Karpas-422 (cell line): ENCODE data around the gene CLCA2. TPM values are rescaled to one million over a fixed set of nuclear protein-coding genes. Genes with fewer than 3 reads are reported as not detected.

Source experiments
- DNase-seq: peaks from one replicate; pipeline ENCODE4 v3.0.0-alpha.2; 2015
- H2AFZ ChIP-seq: fragments of 200-600 bp; sonication (generic); 2 replicates; pipeline ENCODE4 v1.6.1; 2014; ENCODE audit warnings: antibody characterized with exemption, low read length, mixed read lengths
- H3K27ac ChIP-seq: fragments of 200-600 bp; sonication (generic); 2 replicates; pipeline ENCODE4 v1.5.1; 2014; ENCODE audit warnings: mild to moderate bottlenecking, low read length, moderate library complexity
- H3K27me3 ChIP-seq: fragments of 200-600 bp; sonication (generic); 2 replicates; pipeline ENCODE4 v1.6.1; 2014; ENCODE audit warnings: low read length, mixed read lengths
- H3K36me3 ChIP-seq: fragments of 200-600 bp; sonication (generic); 2 replicates; pipeline ENCODE4 v1.6.1; 2014; ENCODE audit warnings: low read length, mixed read lengths; ENCODE audit not compliant: insufficient read depth
- H3K4me1 ChIP-seq: fragments of 200-600 bp; sonication (generic); 2 replicates; pipeline ENCODE4 v1.6.1; 2014; ENCODE audit warnings: mild to moderate bottlenecking, low read length, mixed read lengths
- H3K4me2 ChIP-seq: fragments of 200-600 bp; sonication (generic); 2 replicates; pipeline ENCODE4 v1.6.1; 2014; ENCODE audit warnings: low read length, low read depth, mild to moderate bottlenecking; ENCODE audit not compliant: poor library complexity, severe bottlenecking
- H3K4me3 ChIP-seq: fragments of 200-600 bp; sonication (generic); 2 replicates; pipeline ENCODE4 v1.5.1; 2014; ENCODE audit warnings: mild to moderate bottlenecking, antibody characterized with exemption, low read length, mixed read lengths
- H3K79me2 ChIP-seq: fragments of 200-600 bp; sonication (generic); 2 replicates; pipeline ENCODE4 v1.6.1; 2014; ENCODE audit warnings: mild to moderate bottlenecking, low read length, mixed read lengths
- H3K9ac ChIP-seq: fragments of 200-600 bp; sonication (generic); 2 replicates; pipeline ENCODE4 v1.6.0; 2014; ENCODE audit warnings: low read length
- H3K9me2 ChIP-seq: fragments of 200-600 bp; sonication (generic), shearing (Covaris generic); replicated peaks from 2 replicates; pipeline ENCODE4 v1.6.0; 2014; ENCODE audit warnings: mild to moderate bottlenecking, low read length, moderate library complexity; ENCODE audit not compliant: insufficient read depth
- H3K9me3 ChIP-seq: fragments of 300-700, 200-600 bp; sonication (generic); 2 replicates; pipeline ENCODE4 v1.6.1; 2014; ENCODE audit warnings: low read length, mixed read lengths
- H4K20me1 ChIP-seq: fragments of 200-600 bp; sonication (generic); 2 replicates; pipeline ENCODE4 v1.6.1; 2014; ENCODE audit warnings: mild to moderate bottlenecking, antibody characterized with exemption, low read length, low read depth; ENCODE audit not compliant: insufficient read depth
- total RNA-seq: library from RNA; depleted of rRNA; stranded (reverse); fragments of >200 nt; shearing (Covaris generic); gene quantifications from 2 replicates; pipeline ENCODE4 v1.2.3, GENCODE V29; 2014; ENCODE audit warnings: low replicate concordance

CLCA2 gene
- total RNA-seq, 1 experiment from 2014 or later = not detected

GRCh38 chr1:86416343-86416742, 7.6 kb upstream of the CLCA2 start:
- no peaks in the 10 kb centered on the region for H3K27me3 ChIP-seq
- no peaks in the 10 kb centered on the region for H3K9me2 ChIP-seq

GRCh38 chr1:86419277-86419903, 4.6 kb upstream of the CLCA2 start:
- H3K36me3 ChIP-seq = no peaks in the 10 kb centered on the region
- no peak overlapping the region for H3K9ac ChIP-seq

More at GRCh38 chr1:86416343-86416742, 7.6 kb upstream of the CLCA2 start:
- H3K27ac ChIP-seq = no peak overlapping the region
- H3K79me2 ChIP-seq = no peaks in the 10 kb centered on the region
- H3K9me3 ChIP-seq = no peaks in the 10 kb centered on the region
- H3K4me2 ChIP-seq = no peak overlapping the region
- H3K4me3 ChIP-seq = no peak overlapping the region
- no peaks in the 10 kb centered on the region for H3K4me1 ChIP-seq
- no peak for DNase-seq
- no peak overlapping the region for H3K9ac ChIP-seq
- H2AFZ ChIP-seq = no peak overlapping the region
- no peaks in the 10 kb centered on the region for H3K36me3 ChIP-seq
- no peaks in the 10 kb centered on the region for H4K20me1 ChIP-seq

GRCh38 chr1:86421601-86422280, 2.2 kb upstream of the CLCA2 start:
- no peaks in the 10 kb centered on the region for H3K9me2 ChIP-seq
- H3K9ac ChIP-seq = no peak overlapping the region
- no peak overlapping the region for H3K27ac ChIP-seq
- no peak overlapping the region for H2AFZ ChIP-seq
- H3K79me2 ChIP-seq = no peaks in the 10 kb centered on the region
- H4K20me1 ChIP-seq = no peaks in the 10 kb centered on the region
- H3K27me3 ChIP-seq = no peaks in the 10 kb centered on the region
- no peaks in the 10 kb centered on the region for H3K9me3 ChIP-seq
- peak; percentile 15 for DNase-seq
- no peaks in the 10 kb centered on the region for H3K36me3 ChIP-seq
- no peak overlapping the region for H3K4me2 ChIP-seq
- H3K4me3 ChIP-seq = no peak overlapping the region
- H3K4me1 ChIP-seq = no peaks in the 10 kb centered on the region

More at GRCh38 chr1:86419277-86419903, 4.6 kb upstream of the CLCA2 start:
- DNase-seq = peak; percentile 75
- H3K79me2 ChIP-seq = no peaks in the 10 kb centered on the region
- no peaks in the 10 kb centered on the region for H3K9me2 ChIP-seq
- H2AFZ ChIP-seq = peak overlapping the region; percentile 81; the same call in 1 of the 2 replicates
- H3K27ac ChIP-seq = no peak overlapping the region
- no peaks in the 10 kb centered on the region for H4K20me1 ChIP-seq
- no peaks in the 10 kb centered on the region for H3K9me3 ChIP-seq
- peak overlapping the region; percentile 46 for H3K4me2 ChIP-seq
- H3K4me3 ChIP-seq = no peak overlapping the region
- no peaks in the 10 kb centered on the region for H3K4me1 ChIP-seq
- H3K27me3 ChIP-seq = no peaks in the 10 kb centered on the region

- H2AFZ ChIP-seq = no peak overlapping the region
These were observed 498 bp upstream of the CLCA2 start for GRCh38 chr1:86423473-86423872.

GRCh38 chr1:86429122-86429725, 5.3 kb downstream of the CLCA2 start:
- Histone ChIP-seq H3K9me2 (no peaks in the 10 kb centered on the region), H3K79me2 (no peaks in the 10 kb centered on the region), H2AFZ (no peak overlapping the region), H3K4me2 (no peak overlapping the region), H3K4me1 (no peaks in the 10 kb centered on the region), H3K4me3 (no peak overlapping the region), H4K20me1 (no peaks in the 10 kb centered on the region), H3K27me3 (no peaks in the 10 kb centered on the region), H3K9ac (no peak overlapping the region), H3K9me3 (no peaks in the 10 kb centered on the region), H3K36me3 (no peaks in the 10 kb centered on the region), H3K27ac (no peak overlapping the region)
- peak; percentile 6 for DNase-seq

More at GRCh38 chr1:86423473-86423872, 498 bp upstream of the CLCA2 start:
- no peaks in the 10 kb centered on the region for H3K4me1 ChIP-seq
- no peaks in the 10 kb centered on the region for H3K27me3 ChIP-seq
- H3K9me3 ChIP-seq = no peaks in the 10 kb centered on the region
- H3K36me3 ChIP-seq = no peaks in the 10 kb centered on the region
- no peak overlapping the region for H3K9ac ChIP-seq
- H3K4me3 ChIP-seq = no peak overlapping the region
- no peaks in the 10 kb centered on the region for H4K20me1 ChIP-seq
- H3K9me2 ChIP-seq = no peaks in the 10 kb centered on the region
- no peak overlapping the region for H3K27ac ChIP-seq
- H3K79me2 ChIP-seq = no peaks in the 10 kb centered on the region
- no peak for DNase-seq
- no peak overlapping the region for H3K4me2 ChIP-seq

- DNase-seq = no peak
- H3K4me3 ChIP-seq = no peak overlapping the region
- no peaks in the 10 kb centered on the region for H3K27me3 ChIP-seq
- no peaks in the 10 kb centered on the region for H3K4me1 ChIP-seq
- no peak overlapping the region for H2AFZ ChIP-seq
- H3K79me2 ChIP-seq = no peaks in the 10 kb centered on the region
- no peak overlapping the region for H3K27ac ChIP-seq
- no peaks in the 10 kb centered on the region for H3K36me3 ChIP-seq
- H3K9me2 ChIP-seq = no peaks in the 10 kb centered on the region
- no peak overlapping the region for H3K4me2 ChIP-seq
- H3K9me3 ChIP-seq = no peaks in the 10 kb centered on the region
- no peak overlapping the region for H3K9ac ChIP-seq
- no peaks in the 10 kb centered on the region for H4K20me1 ChIP-seq
These were observed 5.9 kb downstream of the CLCA2 start for GRCh38 chr1:86429835-86430234.

- Histone ChIP-seq H3K79me2 (no peaks in the 10 kb centered on the region), H3K27me3 (no peaks in the 10 kb centered on the region), H2AFZ (no peak overlapping the region), H3K9me2 (no peaks in the 10 kb centered on the region), H3K4me2 (no peak overlapping the region), H3K36me3 (no peaks in the 10 kb centered on the region), H3K9ac (no peak overlapping the region), H3K4me3 (no peak overlapping the region), H3K9me3 (no peaks in the 10 kb centered on the region), H3K4me1 (no peaks in the 10 kb centered on the region), H4K20me1 (no peaks in the 10 kb centered on the region), H3K27ac (no peak overlapping the region)
- DNase-seq = peak; percentile 6
These were observed 6.4 kb downstream of the CLCA2 start for GRCh38 chr1:86430376-86430775.

- H2AFZ ChIP-seq = no peak overlapping the region
- H3K4me3 ChIP-seq = no peak overlapping the region
- H3K4me2 ChIP-seq = no peak overlapping the region
- no peak for DNase-seq
- no peaks in the 10 kb centered on the region for H3K27me3 ChIP-seq
- H4K20me1 ChIP-seq = no peaks in the 10 kb centered on the region
- no peaks in the 10 kb centered on the region for H3K9me2 ChIP-seq
- H3K27ac ChIP-seq = no peak overlapping the region
- no peaks in the 10 kb centered on the region for H3K79me2 ChIP-seq
- H3K9ac ChIP-seq = no peak overlapping the region
- H3K9me3 ChIP-seq = no peaks in the 10 kb centered on the region
- H3K4me1 ChIP-seq = no peaks in the 10 kb centered on the region
- H3K36me3 ChIP-seq = no peaks in the 10 kb centered on the region
These were observed 10.1 kb downstream of the CLCA2 start for GRCh38 chr1:86434059-86434458.
